Uterus (tissue), 2 donors: Measurements from ENCODE around the gene CNTN2.

ENCODE experiments used
- POLR2A ChIP-seq, 2 donors: fragments of 450-650 bp; IDR thresholded peaks; one replicate each; pipeline ENCODE4 v1.6.1; 2016; ENCODE audit warnings: antibody characterized with exemption in 2 of 2, mild to moderate bottlenecking in 1 of 2, moderate library complexity in 1 of 2
- TF ChIP-seq, protein P1 (sequence below), 4 experiments: fragments of 200-600 bp in 2 of 4; fragments of 450-650 bp in 2 of 4; sonication (generic) in 2 of 4; IDR thresholded peaks; one replicate each; pipeline ENCODE4 v1.5.1; 2016 to 2019; ENCODE audit warnings: antibody characterized with exemption in 4 of 4, mild to moderate bottlenecking in 2 of 4, moderate library complexity in 1 of 4

- TF ChIP-seq, protein P1, sequence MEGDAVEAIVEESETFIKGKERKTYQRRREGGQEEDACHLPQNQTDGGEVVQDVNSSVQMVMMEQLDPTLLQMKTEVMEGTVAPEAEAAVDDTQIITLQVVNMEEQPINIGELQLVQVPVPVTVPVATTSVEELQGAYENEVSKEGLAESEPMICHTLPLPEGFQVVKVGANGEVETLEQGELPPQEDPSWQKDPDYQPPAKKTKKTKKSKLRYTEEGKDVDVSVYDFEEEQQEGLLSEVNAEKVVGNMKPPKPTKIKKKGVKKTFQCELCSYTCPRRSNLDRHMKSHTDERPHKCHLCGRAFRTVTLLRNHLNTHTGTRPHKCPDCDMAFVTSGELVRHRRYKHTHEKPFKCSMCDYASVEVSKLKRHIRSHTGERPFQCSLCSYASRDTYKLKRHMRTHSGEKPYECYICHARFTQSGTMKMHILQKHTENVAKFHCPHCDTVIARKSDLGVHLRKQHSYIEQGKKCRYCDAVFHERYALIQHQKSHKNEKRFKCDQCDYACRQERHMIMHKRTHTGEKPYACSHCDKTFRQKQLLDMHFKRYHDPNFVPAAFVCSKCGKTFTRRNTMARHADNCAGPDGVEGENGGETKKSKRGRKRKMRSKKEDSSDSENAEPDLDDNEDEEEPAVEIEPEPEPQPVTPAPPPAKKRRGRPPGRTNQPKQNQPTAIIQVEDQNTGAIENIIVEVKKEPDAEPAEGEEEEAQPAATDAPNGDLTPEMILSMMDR (IDR thresholded peaks at IDR 0.05) = no peak
- no peak for TF ChIP-seq POLR2A (IDR thresholded peaks at IDR 0.05)
These were observed 21.8 kb downstream of the CNTN2 start for GRCh38 chr1:205064741-205065316.
